UCSD-AML1 (cell line): ENCODE data around the gene SLC47A2.

Experiments
- DNase-seq: peaks from one replicate; lab custom pipeline; 2025; ENCODE audit not compliant: unreplicated experiment; lab: John Stamatoyannopoulos, UW

Gene SLC47A2

GRCh38 chr17:19647697-19648474 lies 68.5 kb downstream of the SLC47A2 start:
- peak; percentile 55 for DNase-seq

- DNase-seq = no peak
Measured at GRCh38 chr17:19646788-19647696, 69.3 kb downstream of the SLC47A2 start.

GRCh38 chr17:19645734-19646201 lies 70.6 kb downstream of the SLC47A2 start:
- peak; percentile 52 for DNase-seq

- no peak for DNase-seq
Measured at GRCh38 chr17:19644493-19645210, 71.7 kb downstream of the SLC47A2 start.

- no peak for DNase-seq
Measured at GRCh38 chr17:19642373-19642893, 74.0 kb downstream of the SLC47A2 start.

DNA sequence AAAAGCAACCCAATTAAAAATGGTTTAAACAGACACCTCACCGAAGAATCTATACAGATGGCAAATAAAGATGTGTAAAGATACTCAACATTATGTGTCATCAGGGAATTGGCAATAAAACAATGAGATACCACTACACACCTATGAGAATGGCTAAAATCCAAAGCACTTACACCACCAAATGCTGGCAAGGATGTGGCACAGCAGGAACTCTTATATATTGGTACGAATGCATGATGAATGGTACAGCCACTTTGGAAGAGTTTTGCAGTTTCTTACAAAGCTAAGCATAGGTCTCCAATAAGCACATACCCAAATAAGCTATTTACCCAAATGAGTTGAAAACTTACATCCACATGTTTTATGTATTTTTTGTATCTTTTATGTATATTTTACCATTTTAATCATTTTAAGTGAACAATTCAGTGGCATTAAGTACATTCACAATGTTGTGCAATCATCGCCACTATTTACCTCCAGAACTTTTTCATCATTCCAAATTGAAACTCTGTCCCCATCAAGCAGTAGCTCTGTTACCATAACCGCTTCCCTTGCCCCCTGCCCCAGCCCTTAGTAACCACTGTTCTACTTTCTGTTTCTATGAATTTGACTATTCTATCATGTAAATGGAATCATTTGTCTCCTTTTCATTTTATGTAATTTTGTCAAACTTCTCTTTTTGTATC lies 74.6 kb downstream of the SLC47A2 start:
- DNase-seq = no peak

- DNase-seq = no peak
Measured at GRCh38 chr17:19631905-19632304, 84.5 kb downstream of the SLC47A2 start.

GRCh38 chr17:19630661-19631060 lies 85.7 kb downstream of the SLC47A2 start:
- no peak for DNase-seq

- no peak for DNase-seq
Measured at GRCh38 chr17:19630035-19630434, 86.3 kb downstream of the SLC47A2 start.

DNA sequence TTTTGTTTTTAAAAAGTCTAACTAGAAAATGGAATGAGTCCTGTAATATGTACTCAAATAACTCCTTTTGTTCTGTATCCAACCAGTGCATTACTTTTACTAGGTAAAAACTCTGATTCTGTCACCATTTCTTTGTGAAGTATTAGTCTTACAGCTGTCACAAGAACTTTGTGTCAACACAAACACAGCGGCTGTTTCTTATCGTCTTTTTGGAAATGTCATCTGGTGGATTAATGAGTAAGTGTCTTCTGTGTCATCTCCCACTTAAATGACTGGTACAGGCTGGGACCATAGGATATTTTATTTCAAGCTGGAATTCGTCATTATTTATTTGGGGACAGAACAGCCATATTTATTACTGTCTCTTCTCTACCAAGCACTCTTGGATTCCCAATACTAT lies 86.9 kb downstream of the SLC47A2 start:
- no peak for DNase-seq
